AG08396 (cell line): Measurements from ENCODE around the gene TPRN.

Experiments used
- DNase-seq: peaks from one replicate; pipeline ENCODE4 v3.0.0; 2012; ENCODE audit warnings: low spot score, mixed read lengths

Gene TPRN

GRCh38 chr9:137171149-137171900 lies 29.2 kb downstream of the TPRN start:
- DNase-seq, result no peak

GRCh38 chr9:137170486-137171148 lies 29.9 kb downstream of the TPRN start:
- no peak for DNase-seq

GRCh38 chr9:137169896-137170358 lies 30.6 kb downstream of the TPRN start, which contains the start of gene LRRC26:
Gene LRRC26, minus strand, starts transcription at chr9:137170051. Its CDS starts 108 bp downstream, at chr9:137169943.
- no peak for DNase-seq

- DNase-seq, result peak; percentile 77
Observed at GRCh38 chr9:137168904-137169856, 31.4 kb downstream of the TPRN start.

GRCh38 chr9:137168573-137168903 lies 32.0 kb downstream of the TPRN start:
- no peak for DNase-seq

GRCh38 chr9:137167747-137168572 lies 32.6 kb downstream of the TPRN start:
- no peak for DNase-seq

GRCh38 chr9:137167277-137167746 lies 33.2 kb downstream of the TPRN start:
- DNase-seq, result no peak

GRCh38 chr9:137166380-137167229 lies 33.9 kb downstream of the TPRN start:
- DNase-seq, result no peak

- no peak for DNase-seq
Observed at GRCh38 chr9:137165250-137165836, 35.2 kb downstream of the TPRN start.

- no peak for DNase-seq
Observed at GRCh38 chr9:137164370-137165249, 35.9 kb downstream of the TPRN start.

GRCh38 chr9:137163805-137164204 lies 36.7 kb downstream of the TPRN start:
- DNase-seq, result no peak

GRCh38 chr9:137163365-137163715 lies 37.2 kb downstream of the TPRN start:
- peak; percentile 74 for DNase-seq

- peak; percentile 74 for DNase-seq
Observed at GRCh38 chr9:137162505-137163364, 37.8 kb downstream of the TPRN start.

GRCh38 chr9:137161558-137162486 lies 38.7 kb downstream of the TPRN start:
- no peak for DNase-seq

GRCh38 chr9:137160716-137161557 lies 39.6 kb downstream of the TPRN start:
- DNase-seq, result no peak

GRCh38 chr9:137160054-137160425 lies 40.5 kb downstream of the TPRN start:
- DNase-seq, result no peak
